ENCODE results near the gene DPP4. TPM values are rescaled to one million over a fixed set of nuclear protein-coding genes. Genes with fewer than 3 reads are reported as not detected.

Gene DPP4
- total and polyA plus RNA-seq, 5 donors from 2014 or later = 12.6 to 40.8 (median 29.5) TPM

GRCh38 chr2:162082681-162083080, 8.7 kb upstream of the DPP4 start:
- Mint-ChIP-seq H3K4me1 (no peaks in the 10 kb centered on the region), H3K27me3 (peaks cover 6% of the 10 kb centered on the region), H3K9me3 (peaks cover 0 to 22% (median 5%) of the 10 kb centered on the region in 7 donors), H3K4me3 (no peak overlapping the region), H3K36me3 (no peaks in the 10 kb centered on the region), H3K27ac (no peak overlapping the region)
- Histone ChIP-seq H3K36me3 (ENCODE audit: control insufficient read depth, insufficient read depth, low read length) (no peaks in the 10 kb centered on the region), H3K4me1 (ENCODE audit: control insufficient read depth, insufficient read depth, low read length, poor library complexity, severe bottlenecking) (no peaks in the 10 kb centered on the region), H3K27ac (ENCODE audit: insufficient read depth, low read length, poor library complexity, severe bottlenecking) (no peak overlapping the region), H3K27me3 (ENCODE audit: control insufficient read depth, insufficient read depth, low read length) (peaks cover 6% of the 10 kb centered on the region), H3K4me3 (ENCODE audit: low read depth, low read length) (no peak overlapping the region), H3K9me3 (ENCODE audit: control insufficient read depth in 2 of 2, low read length in 2 of 2) (peaks cover 6 to 13% of the 10 kb centered on the region in 2 experiments)
- ATAC-seq (ENCODE audit: low read depth in 2 of 2) (no peak), DNase-seq (no peak)

- Mint-ChIP-seq H3K4me3 (no peak overlapping the region), H3K9me3 (peaks cover 0 to 22% (median 5%) of the 10 kb centered on the region in 7 donors), H3K27me3 (peaks cover 6% of the 10 kb centered on the region), H3K27ac (no peak overlapping the region), H3K4me1 (no peaks in the 10 kb centered on the region), H3K36me3 (no peaks in the 10 kb centered on the region)
- H3K4me3 ChIP-seq (ENCODE audit: low read depth, low read length) = no peak overlapping the region
- H3K27ac ChIP-seq (ENCODE audit: insufficient read depth, low read length, poor library complexity, severe bottlenecking) = no peak overlapping the region
- peaks cover 6% of the 10 kb centered on the region for H3K27me3 ChIP-seq (ENCODE audit: control insufficient read depth, insufficient read depth, low read length)
- no peak for DNase-seq
- no peaks in the 10 kb centered on the region for H3K4me1 ChIP-seq (ENCODE audit: control insufficient read depth, insufficient read depth, low read length, poor library complexity, severe bottlenecking)
- H3K36me3 ChIP-seq (ENCODE audit: control insufficient read depth, insufficient read depth, low read length) = no peaks in the 10 kb centered on the region
- peaks cover 6 to 13% of the 10 kb centered on the region in 2 experiments for H3K9me3 ChIP-seq (ENCODE audit: control insufficient read depth in 2 of 2, low read length in 2 of 2)
- no peak for ATAC-seq (ENCODE audit: low read depth in 2 of 2)
Observed at GRCh38 chr2:162082036-162082435, 8.0 kb upstream of the DPP4 start.

GRCh38 chr2:162079514-162079913, 5.5 kb upstream of the DPP4 start:
- H3K4me1 Mint-ChIP-seq = peaks cover 0 to 14% (median 5%) of the 10 kb centered on the region in 4 donors
- H3K36me3 Mint-ChIP-seq = no peaks in the 10 kb centered on the region
- peaks cover 6% of the 10 kb centered on the region for H3K27me3 Mint-ChIP-seq
- Histone ChIP-seq H3K27ac (ENCODE audit: insufficient read depth, low read length, poor library complexity, severe bottlenecking) (no peak overlapping the region), H3K4me1 (ENCODE audit: control insufficient read depth, insufficient read depth, low read length, poor library complexity, severe bottlenecking) (peaks cover 7% of the 10 kb centered on the region), H3K36me3 (ENCODE audit: control insufficient read depth, insufficient read depth, low read length) (no peaks in the 10 kb centered on the region), H3K27me3 (ENCODE audit: control insufficient read depth, insufficient read depth, low read length) (peaks cover 6% of the 10 kb centered on the region), H3K9me3 (ENCODE audit: control insufficient read depth in 2 of 2, low read length in 2 of 2) (peaks cover 6 to 13% of the 10 kb centered on the region in 2 experiments), H3K4me3 (ENCODE audit: low read depth, low read length) (no peak overlapping the region)
- DNase-seq (no peak), ATAC-seq (ENCODE audit: low read depth in 2 of 2) (no peak)
- no peak overlapping the region for H3K27ac Mint-ChIP-seq
- H3K9me3 Mint-ChIP-seq = peaks cover 0 to 22% (median 5%) of the 10 kb centered on the region in 7 donors
- no peak overlapping the region for H3K4me3 Mint-ChIP-seq

- Mint-ChIP-seq H3K36me3 (peaks cover 4% of the 10 kb centered on the region), H3K27ac (no peak overlapping the region), H3K4me3 (peak overlapping the region in 3 of 4 donors; percentile 92 to 100 (median 96))
Observed at GRCh38 chr2:162075689-162076132, 1.7 kb upstream of the DPP4 start.

GRCh38 chr2:162074928-162075688, 1.1 kb upstream of the DPP4 start:
- Mint-ChIP-seq H3K27ac (peak overlapping the region in 1 of 3 donors; percentile 87), H3K4me3 (peak overlapping the region; percentile 92 to 100 (median 98)), H3K4me1 (peaks cover 10 to 50% (median 24%) of the 10 kb centered on the region in 4 donors), H3K9me3 (peaks cover 0 to 20% (median 5%) of the 10 kb centered on the region in 7 donors), H3K27me3 (no peaks in the 10 kb centered on the region), H3K36me3 (peaks cover 4% of the 10 kb centered on the region)
- peak overlapping the region; percentile 74 for H3K4me3 ChIP-seq (ENCODE audit: low read depth, low read length)
- H3K27me3 ChIP-seq (ENCODE audit: control insufficient read depth, insufficient read depth, low read length) = peaks cover 2% of the 10 kb centered on the region
- H3K27ac ChIP-seq (ENCODE audit: insufficient read depth, low read length, poor library complexity, severe bottlenecking) = no peak overlapping the region
- ATAC-seq (ENCODE audit: low read depth in 2 of 2) (no peak), DNase-seq (no peak)
- no peaks in the 10 kb centered on the region for H3K36me3 ChIP-seq (ENCODE audit: control insufficient read depth, insufficient read depth, low read length)
- H3K9me3 ChIP-seq (ENCODE audit: control insufficient read depth in 2 of 2, low read length in 2 of 2) = peaks cover 6 to 13% of the 10 kb centered on the region in 2 experiments
- H3K4me1 ChIP-seq (ENCODE audit: control insufficient read depth, insufficient read depth, low read length, poor library complexity, severe bottlenecking) = peaks cover 35% of the 10 kb centered on the region

More at GRCh38 chr2:162075689-162076132, 1.7 kb upstream of the DPP4 start:
- Mint-ChIP-seq H3K27me3 (no peaks in the 10 kb centered on the region), H3K4me1 (peaks cover 5 to 44% (median 22%) of the 10 kb centered on the region in 4 donors), H3K9me3 (peaks cover 0 to 22% (median 5%) of the 10 kb centered on the region in 7 donors)
- Histone ChIP-seq H3K4me3 (ENCODE audit: low read depth, low read length) (no peak overlapping the region), H3K27ac (ENCODE audit: insufficient read depth, low read length, poor library complexity, severe bottlenecking) (no peak overlapping the region), H3K4me1 (ENCODE audit: control insufficient read depth, insufficient read depth, low read length, poor library complexity, severe bottlenecking) (peaks cover 35% of the 10 kb centered on the region), H3K27me3 (ENCODE audit: control insufficient read depth, insufficient read depth, low read length) (peaks cover 6% of the 10 kb centered on the region), H3K36me3 (ENCODE audit: control insufficient read depth, insufficient read depth, low read length) (no peaks in the 10 kb centered on the region), H3K9me3 (ENCODE audit: control insufficient read depth in 2 of 2, low read length in 2 of 2) (peaks cover 6 to 13% of the 10 kb centered on the region in 2 experiments)
- ATAC-seq (ENCODE audit: low read depth in 2 of 2) (no peak), DNase-seq (no peak)

- peaks cover 2% of the 10 kb centered on the region for H3K27me3 ChIP-seq (ENCODE audit: control insufficient read depth, insufficient read depth, low read length)
- H3K9me3 Mint-ChIP-seq = peaks cover 0 to 15% (median 3%) of the 10 kb centered on the region in 7 donors
- peak overlapping the region; percentile 92 to 100 (median 98) for H3K4me3 Mint-ChIP-seq
- H3K27ac ChIP-seq (ENCODE audit: insufficient read depth, low read length, poor library complexity, severe bottlenecking) = no peak overlapping the region
- ATAC-seq (ENCODE audit: low read depth in 2 of 2) = no peak
- no peaks in the 10 kb centered on the region for H3K27me3 Mint-ChIP-seq
- H3K36me3 Mint-ChIP-seq = peaks cover 5% of the 10 kb centered on the region
- H3K9me3 ChIP-seq (ENCODE audit: control insufficient read depth in 2 of 2, low read length in 2 of 2) = peaks cover 6 to 10% of the 10 kb centered on the region in 2 experiments
- H3K27ac Mint-ChIP-seq = peak overlapping the region in 2 of 3 donors; percentile 86 to 87
- H3K4me3 ChIP-seq (ENCODE audit: low read depth, low read length) = peak overlapping the region; percentile 74
- H3K36me3 ChIP-seq (ENCODE audit: control insufficient read depth, insufficient read depth, low read length) = no peaks in the 10 kb centered on the region
- peaks cover 10 to 51% (median 25%) of the 10 kb centered on the region in 4 donors for H3K4me1 Mint-ChIP-seq
- DNase-seq = no peak
- H3K4me1 ChIP-seq (ENCODE audit: control insufficient read depth, insufficient read depth, low read length, poor library complexity, severe bottlenecking) = peaks cover 35% of the 10 kb centered on the region
Observed at GRCh38 chr2:162074632-162074895, 549 bp upstream of the DPP4 start.

- DNase-seq = peak in 1 of 3 donors; percentile 54
Observed at GRCh38 chr2:162072976-162073887, 783 bp downstream of the DPP4 start.

More at GRCh38 chr2:162072976-162073887, 783 bp downstream of the DPP4 start:
- ATAC-seq (ENCODE audit: low read depth in 2 of 2) = peak; percentile 26 to 29
- H3K36me3 ChIP-seq (ENCODE audit: control insufficient read depth, insufficient read depth, low read length) = no peaks in the 10 kb centered on the region
- peak overlapping the region; percentile 87 to 96 (median 92) for H3K27ac Mint-ChIP-seq
- no peaks in the 10 kb centered on the region for H3K27me3 Mint-ChIP-seq
- H3K27ac ChIP-seq (ENCODE audit: insufficient read depth, low read length, poor library complexity, severe bottlenecking) = no peak overlapping the region
- peaks cover 0 to 6% (median 2%) of the 10 kb centered on the region in 7 donors for H3K9me3 Mint-ChIP-seq
- peaks cover 41% of the 10 kb centered on the region for H3K4me1 ChIP-seq (ENCODE audit: control insufficient read depth, insufficient read depth, low read length, poor library complexity, severe bottlenecking)
- H3K4me3 ChIP-seq (ENCODE audit: low read depth, low read length) = peak overlapping the region; percentile 78
- no peaks in the 10 kb centered on the region for H3K27me3 ChIP-seq (ENCODE audit: control insufficient read depth, insufficient read depth, low read length)
- no peaks in the 10 kb centered on the region for H3K9me3 ChIP-seq (ENCODE audit: control insufficient read depth in 2 of 2, low read length in 2 of 2)
- H3K4me3 Mint-ChIP-seq = peak overlapping the region; percentile 93 to 100 (median 98)
- peaks cover 8% of the 10 kb centered on the region for H3K36me3 Mint-ChIP-seq
- peaks cover 10 to 61% (median 31%) of the 10 kb centered on the region in 4 donors for H3K4me1 Mint-ChIP-seq
